Colon (tissue), 2 donors: ENCODE measurements around the gene LPP.

Experiments
- FAIRE-seq: peaks from 2 replicates; lab custom pipeline; 2012; peaks lifted over from hg19 to GRCh38; lab: Jason Lieb, UNC
- donor health status: control.
- donor health status: control.

LPP gene

GRCh38 chr3:188331166-188331565, 177.2 kb downstream of the LPP start:
- no peak for FAIRE-seq

DNA sequence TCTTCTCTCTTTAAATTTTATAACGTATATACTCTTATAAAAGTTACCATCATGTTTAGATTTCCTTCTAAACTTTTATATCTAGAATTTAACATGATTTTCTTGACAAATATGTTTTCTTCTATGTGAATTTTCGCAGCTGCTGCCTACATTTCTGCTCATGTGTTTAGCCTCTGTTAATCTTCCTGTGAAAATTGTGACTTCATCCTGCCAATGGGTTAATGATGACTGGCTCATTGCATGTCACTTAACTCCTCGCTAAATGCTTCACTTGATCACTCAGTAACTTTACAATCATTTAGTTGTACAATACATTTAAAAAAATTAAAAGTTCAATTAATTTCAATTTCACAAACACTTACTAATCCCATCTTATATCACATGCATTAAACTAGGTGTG, 178.1 kb downstream of the LPP start:
- no peak for FAIRE-seq

GRCh38 chr3:188335656-188336055, 181.7 kb downstream of the LPP start:
- no peak for FAIRE-seq

DNA sequence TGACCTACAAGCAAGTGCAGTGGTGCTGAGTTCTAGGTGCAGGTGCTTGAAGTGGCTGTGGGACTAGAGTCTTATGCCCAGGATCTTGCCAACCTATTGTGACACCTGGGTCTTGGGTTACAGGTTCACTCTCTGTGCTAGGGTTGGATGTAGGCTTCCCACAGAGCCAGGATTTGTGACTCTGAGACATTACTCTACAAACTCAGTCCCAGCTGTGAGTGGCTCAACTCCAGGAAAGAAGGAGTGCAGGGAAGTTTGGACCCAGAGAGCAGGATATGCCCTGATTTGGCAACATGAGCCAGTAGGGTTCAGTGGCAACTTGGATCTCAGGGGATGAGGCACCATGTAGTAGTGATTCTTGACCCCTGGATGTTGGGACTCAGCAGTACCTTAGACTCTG, 182.2 kb downstream of the LPP start:
- FAIRE-seq = no peak

DNA sequence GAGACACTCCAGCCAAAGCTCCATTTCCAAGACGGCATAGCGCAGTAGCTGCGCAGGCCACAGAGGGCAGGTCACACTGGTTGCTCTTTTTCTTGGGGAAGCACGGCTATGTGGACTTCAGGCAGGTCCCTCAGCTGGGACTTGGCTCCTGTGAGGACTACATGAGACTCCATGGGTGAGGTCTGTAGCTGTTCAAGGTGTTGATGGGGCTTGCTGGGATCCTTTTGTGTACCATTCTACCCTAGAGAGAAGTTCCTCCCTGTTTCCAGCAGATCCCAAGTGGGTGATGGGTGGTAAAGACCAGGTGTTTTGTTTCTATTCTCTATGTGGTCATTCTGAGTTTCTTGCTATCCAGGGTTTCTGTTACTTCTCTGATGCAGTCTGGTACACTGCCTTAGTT, 183.3 kb downstream of the LPP start:
- no peak for FAIRE-seq

GRCh38 chr3:188338086-188338485, 184.1 kb downstream of the LPP start:
- no peak for FAIRE-seq

- no peak for FAIRE-seq
These were observed 185.7 kb downstream of the LPP start for GRCh38 chr3:188339410-188340295.

DNA sequence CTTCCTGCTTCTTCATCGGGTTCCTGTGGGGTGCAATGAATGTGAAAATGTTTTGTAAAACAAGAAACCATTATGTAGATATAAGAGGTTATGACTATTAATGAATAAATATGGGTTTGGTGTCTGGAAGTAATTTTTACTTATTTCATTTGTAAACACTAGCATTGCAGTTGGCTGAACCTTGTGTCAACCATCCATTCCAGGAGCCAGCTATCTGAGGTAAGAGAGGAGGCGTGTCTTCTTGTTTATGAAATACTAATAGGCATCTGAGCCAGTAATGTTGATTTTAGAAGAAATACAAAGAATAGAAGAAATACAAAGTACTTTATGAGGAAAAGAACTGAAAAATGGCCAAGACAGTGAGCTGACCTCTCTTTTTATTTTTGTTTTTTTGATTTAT, 187.5 kb downstream of the LPP start:
- FAIRE-seq = no peak

DNA sequence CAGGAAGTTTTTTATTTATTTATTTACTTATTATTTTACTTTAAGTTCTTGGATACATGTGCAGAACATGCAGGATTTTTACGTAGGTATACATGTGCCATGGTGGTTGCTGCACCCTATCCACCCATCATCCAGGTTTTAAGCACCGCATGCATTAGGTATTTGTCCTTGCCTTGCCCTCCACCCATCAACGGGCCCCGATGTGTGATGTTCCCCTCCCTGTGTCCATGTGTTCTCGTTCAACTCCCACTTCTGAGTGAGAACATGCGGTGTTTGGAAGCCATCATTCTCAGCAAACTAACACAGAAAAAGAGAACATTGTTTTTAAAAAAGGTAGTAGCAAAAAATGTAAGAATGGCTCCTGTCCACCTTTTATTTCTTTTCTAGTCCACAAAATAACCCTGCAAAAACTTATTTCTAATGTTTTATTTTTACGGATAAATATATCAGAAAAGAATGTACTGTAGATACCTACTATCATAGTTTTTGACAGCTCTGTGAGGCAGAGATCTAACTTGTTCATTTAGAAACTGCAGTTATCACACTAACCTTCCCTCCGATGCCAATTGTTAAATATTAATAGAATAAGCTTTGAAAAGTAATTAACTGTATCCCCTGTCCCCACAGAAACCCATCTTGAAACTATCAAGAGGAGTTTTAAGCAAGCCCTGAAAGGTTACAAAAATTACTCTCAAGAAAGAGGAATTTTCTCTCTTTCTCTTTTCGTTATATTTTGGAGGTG, 189.2 kb downstream of the LPP start:
- FAIRE-seq = no peak

- FAIRE-seq = no peak
These were observed 189.9 kb downstream of the LPP start for GRCh38 chr3:188343894-188344293.

- no peak for FAIRE-seq
These were observed 191.3 kb downstream of the LPP start for GRCh38 chr3:188345223-188345622.

- FAIRE-seq = no peak
These were observed 194.7 kb downstream of the LPP start for GRCh38 chr3:188348435-188349244.

DNA sequence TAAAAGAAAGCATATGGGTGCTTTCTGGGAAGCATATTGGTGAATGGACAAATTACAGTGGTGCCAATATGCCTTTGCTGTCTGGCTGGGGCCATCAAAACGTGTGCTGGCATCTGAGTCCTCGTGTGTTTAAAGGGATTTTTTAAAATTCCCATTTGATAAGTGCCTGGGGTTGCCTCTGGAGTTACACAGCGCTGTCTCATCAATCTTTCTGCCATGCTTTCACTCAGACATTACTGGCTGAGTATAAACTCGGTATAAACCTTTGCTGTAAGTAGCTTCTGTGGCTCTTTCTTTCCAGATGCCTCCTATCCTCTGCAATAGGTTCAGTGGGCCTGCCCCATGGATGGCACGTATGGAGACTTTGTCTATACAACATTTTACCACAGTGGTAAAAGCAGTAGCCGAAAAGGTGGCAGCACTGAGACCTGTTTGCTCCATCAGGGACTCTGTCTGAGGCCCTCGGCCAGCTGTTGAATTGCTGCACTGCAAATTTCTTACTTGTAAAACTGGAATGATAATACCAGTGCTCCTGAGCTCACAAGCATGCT, 195.5 kb downstream of the LPP start:
- no peak for FAIRE-seq

- no peak for FAIRE-seq
These were observed 196.0 kb downstream of the LPP start for GRCh38 chr3:188349933-188350332.

DNA sequence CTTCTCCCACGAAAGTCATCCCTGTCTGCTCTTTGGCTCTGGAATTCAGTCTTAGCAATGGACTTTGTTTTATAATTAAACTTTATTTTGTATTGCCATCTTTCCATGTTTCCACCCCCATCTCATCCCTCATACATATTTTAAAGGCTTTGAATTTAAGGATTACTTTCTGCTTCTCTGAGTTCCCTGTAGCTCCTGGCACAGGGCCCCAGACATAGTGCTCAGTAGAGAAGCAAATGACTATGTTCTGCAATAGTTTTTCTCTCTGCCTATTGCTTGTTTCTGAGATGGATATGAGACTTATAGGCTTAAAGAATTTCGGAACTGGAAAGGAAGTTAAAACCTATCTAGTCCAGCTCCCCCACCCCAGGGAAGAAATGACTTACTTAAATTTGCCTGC, 197.0 kb downstream of the LPP start:
- FAIRE-seq = no peak

DNA sequence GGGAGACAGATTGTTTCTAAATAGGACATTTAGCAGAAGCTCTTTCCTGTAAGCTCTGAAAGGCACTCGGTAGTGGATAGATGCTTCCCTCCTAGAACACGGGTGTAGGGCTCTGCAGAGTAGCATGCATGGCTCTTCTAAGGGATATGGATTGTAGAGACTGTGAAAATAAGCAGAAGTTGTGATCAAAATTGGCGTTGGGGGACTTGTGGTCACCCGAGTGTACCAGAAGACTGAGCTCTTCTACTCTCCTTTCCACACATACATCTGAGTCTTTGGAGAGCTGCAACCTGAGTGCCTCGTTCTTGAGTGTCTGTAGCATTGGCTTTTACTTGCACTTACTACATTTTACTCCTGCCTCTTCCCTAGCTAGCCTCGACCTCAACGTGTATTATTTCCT, 197.7 kb downstream of the LPP start:
- no peak for FAIRE-seq

DNA sequence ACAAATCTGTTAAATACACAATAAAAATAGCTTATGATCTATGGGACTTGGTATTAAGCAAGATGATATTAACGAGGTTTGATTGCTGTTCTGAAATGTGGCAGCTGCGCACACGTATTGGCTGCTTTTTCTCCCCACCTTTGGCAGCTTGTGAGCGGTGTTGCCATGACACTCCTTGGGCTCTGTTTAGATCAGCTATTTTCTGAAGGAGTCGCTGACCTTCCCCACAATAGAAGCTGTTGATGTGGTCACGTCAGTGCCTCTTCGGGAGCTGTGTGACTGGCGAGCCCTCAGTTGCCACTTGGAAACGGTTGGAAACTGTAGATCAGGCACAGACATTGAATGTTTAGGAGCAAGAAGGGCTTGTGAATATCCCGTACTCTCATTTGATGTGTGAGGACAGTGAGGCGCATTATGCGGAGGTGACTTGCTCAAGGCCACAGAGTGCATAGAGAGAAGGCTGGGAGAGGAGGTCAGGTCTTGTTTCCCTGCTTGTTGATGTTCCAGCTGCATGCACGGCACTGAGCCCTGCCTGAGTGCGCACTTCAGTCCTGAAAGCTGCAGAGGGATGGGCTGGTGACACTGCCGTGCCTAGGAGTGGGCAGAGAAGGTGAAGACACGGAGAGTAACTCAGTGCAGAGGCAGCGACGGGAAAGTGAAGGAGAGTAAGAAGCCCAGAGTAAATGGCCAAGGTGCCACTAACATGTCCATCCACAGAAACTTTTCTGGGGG, 198.4 kb downstream of the LPP start:
- no peak for FAIRE-seq

DNA sequence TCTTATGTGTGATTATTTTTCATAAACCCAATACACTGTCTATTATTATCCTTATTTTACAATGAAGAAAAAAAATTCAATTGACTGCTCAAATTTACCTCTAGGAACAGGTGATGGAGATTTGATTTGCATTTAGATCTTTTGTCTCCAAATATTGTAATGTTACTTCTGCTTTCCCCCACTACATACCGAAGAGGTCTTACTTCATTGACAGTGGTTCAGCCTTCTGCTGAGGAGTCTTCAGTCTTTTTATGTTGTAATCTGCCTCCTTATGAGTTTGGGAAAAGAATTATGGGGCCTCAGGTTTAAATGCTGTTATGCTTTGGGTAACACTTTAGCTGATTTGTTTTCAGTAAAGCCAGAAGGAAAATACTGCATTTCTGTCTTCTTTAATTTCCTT, 199.5 kb downstream of the LPP start:
- no peak for FAIRE-seq

GRCh38 chr3:188358787-188359493, 205.0 kb downstream of the LPP start:
- FAIRE-seq = no peak

DNA sequence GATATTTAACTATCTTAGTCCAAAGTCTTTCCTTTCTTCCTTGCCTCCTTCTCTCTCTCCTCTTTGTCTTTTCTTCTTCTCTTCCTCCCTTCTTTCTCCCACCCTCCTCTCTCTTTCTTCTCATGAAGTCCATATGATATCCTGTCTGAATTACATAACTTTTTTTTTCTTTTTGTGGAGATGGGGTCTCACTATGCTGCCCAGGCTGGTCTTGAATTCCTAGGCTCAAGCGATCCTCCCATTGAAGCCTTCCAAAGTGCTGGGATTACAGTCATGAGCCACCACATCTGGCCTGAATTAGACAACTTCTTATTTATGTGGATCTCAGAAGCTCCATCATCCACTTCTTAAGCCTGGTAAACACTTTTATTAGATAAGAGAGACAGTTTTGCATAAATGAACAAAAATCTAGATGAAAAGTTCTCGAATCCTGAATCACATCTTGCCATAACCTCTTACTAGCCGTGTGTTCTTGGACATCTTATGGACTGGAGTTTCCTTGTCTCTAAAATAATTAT, 206.5 kb downstream of the LPP start:
- no peak for FAIRE-seq

DNA sequence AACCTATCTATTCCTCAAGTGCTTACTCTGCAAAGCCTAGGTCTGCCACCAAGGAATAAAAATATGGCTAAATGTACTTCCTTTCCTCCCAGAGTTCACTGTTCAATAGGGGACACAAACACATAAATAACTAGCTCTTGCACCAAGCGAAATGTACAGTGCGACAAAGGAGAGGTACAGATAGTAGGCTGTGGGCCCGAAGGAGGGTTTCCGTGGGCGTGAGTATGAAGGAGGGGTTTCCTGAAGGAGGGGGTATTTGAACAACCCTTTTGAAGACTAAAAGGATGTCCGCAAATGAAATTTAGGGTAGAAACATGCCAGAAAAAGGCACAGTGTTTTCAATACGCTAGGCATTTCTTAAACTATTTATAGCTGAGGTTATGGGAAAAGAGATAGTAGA, 207.9 kb downstream of the LPP start:
- no peak for FAIRE-seq
